Right renal cortex interstitium (tissue), 3 donors: ENCODE data around the gene WDFY3. TPM values are rescaled to one million over a fixed set of nuclear protein-coding genes. Genes with fewer than 3 reads are reported as not detected.

ENCODE experiments used
- DNase-seq, 3 donors: peaks; one replicate each; pipeline ENCODE4 v3.0.0-alpha.2; 2013; ENCODE audit warnings: low read depth in 3 of 3, low spot score in 2 of 3
- polyA plus RNA-seq, 3 donors: library from polyadenylated mRNA; unstranded; fragments of 120-200 nt; gene quantifications; one replicate each; pipeline ENCODE4 v1.2.1, GENCODE V29; 2013; ENCODE audit not compliant: insufficient read length in 3 of 3

Gene WDFY3
- polyA plus RNA-seq, 3 donors, result 49.5 to 54.0 (median 53.5) TPM

DNA sequence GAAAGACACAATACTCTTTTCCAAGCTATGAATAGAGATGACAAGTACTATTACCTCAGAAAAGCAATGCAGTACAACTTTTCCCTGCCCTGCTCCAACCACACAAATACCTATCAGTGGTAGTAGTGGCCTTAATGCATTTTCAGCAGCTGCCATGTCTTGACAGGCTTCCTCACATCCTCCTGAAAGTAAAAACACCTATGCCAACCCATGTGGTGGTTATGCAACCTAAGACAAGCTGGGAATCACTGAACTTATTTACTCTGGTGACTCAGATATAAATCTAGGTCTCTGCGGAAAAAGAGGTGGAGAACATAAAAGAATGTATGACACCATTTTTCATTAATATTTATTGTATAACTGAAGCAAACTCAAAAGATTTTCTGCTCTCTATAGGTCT, 14.5 kb downstream of the WDFY3 start:
- DNase-seq, result no peak

DNA sequence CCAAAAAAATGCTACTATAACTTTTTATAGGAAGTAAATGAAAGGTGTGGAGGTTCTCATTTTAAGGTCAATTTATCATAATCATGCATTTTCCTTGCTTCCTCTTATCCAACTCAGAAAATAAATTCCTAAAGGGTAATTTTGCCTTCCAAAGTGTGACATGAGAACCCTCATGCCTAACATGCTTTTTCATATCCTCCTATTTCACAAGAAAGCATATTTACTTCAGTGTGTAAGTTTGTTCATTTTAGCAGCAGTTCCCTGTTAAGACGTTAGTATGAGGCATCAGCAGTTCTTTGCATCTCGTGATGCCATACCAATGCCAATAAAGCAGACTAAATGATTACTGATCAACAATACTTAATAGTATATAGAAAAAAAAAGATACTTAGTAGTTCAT, 18.4 kb downstream of the WDFY3 start:
- no peak for DNase-seq

DNA sequence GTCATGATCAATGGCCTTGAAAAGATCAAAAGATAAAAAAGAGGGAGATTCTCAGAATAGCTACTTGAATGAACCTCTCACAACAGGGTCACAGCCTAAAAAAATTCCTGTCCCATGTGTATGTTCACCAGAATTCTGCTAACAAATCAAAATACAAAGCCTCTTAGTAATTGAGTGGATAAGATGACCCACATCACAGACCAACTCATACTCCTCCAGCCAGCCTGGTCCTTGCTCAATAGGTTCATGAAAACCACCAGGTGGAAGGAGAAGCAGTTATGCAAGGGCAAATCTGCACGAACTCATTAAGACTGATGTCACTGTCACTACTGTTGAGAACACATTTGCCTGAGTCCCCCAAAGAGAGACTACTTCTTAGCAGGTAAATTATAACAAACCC, 21.5 kb downstream of the WDFY3 start:
- no peak for DNase-seq

DNA sequence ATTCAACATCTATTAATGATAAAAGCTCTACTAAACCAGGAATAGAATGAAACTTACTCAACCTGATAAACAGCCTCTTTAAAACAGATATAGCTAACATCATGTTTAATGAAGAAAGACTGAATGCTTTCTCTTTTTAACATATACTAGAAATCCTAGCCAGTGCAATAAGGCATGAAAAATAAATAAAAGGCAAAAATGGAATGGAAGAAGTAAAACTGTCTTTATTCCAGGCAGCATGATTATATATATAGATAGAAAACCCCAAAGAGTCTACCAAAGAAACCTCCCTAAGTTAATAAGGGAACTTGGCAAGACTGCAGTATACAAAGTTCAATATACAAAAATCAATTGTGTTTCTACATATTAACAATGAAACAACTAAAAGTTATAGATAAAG, 25.5 kb downstream of the WDFY3 start:
- no peak for DNase-seq

DNA sequence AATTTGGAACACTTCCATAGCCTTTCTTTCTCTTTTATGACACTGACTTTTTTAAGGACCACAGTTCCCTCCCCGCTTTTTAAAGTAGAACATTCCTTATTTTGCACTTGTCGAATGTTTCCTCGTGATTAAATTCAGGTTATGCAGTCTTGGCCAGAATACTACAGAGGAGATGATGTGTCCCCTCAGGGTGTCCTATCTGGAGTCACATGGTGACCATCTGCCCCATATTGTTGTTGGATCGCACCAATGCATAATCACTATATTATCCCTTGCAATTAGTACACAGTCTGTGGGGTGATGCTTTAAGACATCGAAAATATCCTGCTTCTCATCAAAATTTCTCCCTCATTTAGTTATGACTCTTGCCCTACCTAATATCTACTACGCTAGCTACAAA, 27.4 kb downstream of the WDFY3 start:
- DNase-seq, result no peak

DNA sequence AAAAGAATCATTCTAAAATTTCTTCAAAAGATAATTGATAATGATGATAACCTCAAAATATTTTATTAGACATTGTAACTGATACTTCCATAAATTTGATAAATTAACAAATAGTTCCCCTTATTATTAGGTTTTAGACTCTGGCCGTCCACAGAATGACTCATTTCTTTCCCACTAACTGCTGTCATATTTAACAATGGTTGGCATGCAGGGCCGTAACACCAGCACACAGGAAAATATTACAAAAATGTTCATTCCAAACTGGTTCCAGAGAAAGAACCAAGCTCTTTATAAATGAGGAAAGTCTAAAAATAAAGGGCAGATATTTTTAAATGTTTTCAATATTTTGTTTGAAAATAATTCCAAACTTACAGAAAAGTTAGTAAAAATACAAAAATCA, 28.2 kb downstream of the WDFY3 start:
- no peak for DNase-seq

DNA sequence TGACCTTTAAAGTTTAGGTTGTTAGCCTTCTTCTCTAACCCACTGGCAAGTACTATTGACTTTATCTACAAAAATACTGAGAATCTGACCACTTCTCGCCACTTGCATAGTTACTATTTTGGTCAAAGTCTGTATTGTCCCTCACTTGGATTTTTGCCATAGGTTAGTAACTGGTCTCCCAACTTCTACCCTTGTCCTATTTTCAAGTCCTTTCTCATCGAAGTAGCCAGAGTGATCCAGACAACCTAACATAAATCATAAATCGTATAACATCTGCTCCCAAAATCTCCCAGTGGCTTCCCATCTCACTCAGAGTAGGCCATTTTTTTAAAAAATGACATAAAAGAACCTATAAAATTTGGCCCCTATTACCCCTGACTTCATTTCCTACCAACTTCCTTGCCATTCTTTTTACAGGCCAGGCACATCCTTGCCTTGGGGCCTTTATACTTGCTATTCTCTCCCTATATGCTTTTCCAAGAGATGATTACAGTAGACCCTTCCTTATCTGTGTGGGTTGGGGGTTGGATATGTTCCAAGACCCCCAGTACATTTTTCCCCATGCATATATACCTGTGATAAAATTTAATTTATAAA, 29.0 kb downstream of the WDFY3 start:
- no peak for DNase-seq

DNA sequence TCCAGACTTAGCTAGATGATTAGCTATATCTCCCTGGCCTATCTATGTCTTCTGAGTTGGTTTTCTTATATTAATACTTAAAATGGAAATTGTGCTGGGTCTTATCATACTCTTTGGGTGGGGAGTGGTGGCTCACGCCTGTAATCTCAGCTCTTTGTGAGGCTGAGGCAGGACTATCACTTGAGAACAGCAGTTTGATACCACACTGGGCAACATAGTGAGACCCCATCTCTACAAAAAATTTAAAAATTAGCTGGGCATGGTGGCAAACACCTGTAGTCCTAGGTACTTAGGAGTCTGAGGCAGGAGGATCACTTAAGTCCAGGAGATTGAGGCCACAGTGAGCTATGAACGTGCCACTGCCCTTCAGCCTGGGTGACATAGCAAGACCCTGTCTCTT, 30.4 kb downstream of the WDFY3 start:
- no peak for DNase-seq

DNA sequence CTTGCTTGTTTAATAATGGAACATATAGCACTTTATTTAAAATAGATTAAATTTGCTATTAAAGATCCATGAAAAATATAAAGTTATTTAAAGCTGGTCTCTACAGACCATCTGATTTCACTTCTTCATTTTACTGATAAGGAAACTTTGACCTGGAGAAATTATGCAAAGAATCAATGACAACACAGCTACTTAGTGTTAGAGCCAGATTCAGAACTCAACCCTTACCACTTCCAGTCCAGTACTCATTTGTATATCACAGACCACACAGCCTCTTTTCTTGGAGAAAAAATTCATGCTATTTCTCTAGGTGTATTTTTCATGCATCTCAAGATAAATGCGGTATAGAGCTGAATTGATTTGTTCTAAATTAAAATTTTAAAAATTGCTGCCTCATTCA, 34.0 kb downstream of the WDFY3 start:
- no peak for DNase-seq

DNA sequence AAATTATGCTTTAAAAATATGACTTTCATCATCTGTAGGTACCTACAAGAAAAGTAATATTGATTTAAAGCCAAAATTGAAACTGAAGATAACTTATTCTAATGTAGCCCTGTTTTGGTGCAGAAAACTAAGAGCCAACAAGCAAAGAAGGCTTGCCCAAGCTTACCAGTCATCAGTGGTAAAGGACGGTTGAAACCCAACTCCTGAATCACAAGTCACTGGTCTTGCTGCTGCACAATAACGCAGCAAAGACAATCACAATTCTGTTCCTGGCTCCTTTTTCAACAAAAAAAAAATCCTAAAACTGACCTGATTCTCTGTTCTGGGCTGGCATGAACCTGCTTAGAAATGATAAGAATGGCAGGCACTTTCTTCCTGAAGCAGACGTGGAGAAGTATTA, 34.5 kb downstream of the WDFY3 start:
- no peak for DNase-seq

DNA sequence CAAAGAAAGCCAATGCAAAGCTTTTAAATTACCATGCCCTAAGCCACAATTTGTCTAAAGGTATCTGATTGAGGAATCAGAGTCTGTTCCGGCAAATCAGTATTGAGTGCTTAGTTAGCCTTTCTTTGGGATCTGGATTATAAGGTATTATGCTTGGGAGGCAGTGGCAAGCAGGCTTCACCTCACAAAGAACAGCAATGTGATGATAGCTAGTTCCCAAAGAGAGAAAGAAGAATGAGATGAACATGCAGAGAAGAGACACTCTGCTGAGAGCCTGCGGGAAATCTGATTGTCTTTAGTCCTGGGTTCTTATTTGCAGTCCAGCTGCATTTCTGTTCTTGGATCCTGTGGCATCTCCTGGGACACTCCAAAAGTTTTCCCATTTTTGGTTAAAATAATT, 35.2 kb downstream of the WDFY3 start:
- DNase-seq, result no peak

DNA sequence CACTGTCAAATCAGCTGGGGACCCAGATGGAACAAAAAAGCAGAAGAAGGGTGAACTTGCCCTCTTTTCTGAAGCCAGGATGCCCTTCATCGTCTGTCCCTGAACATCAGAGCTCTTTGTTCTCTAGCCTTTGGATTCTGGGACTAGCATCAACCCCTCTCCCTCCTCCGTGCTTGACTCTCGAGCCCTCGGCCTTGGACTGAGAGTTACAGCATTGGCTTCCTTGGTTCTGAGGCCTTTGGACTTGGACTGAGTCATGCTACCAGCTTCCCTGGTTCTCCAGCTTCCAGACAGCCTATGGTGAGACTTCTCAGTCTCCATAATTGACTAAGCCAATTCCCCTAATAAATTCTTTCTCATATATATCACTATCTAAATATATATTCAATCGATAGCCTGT, 38.4 kb downstream of the WDFY3 start:
- DNase-seq, result no peak

DNA sequence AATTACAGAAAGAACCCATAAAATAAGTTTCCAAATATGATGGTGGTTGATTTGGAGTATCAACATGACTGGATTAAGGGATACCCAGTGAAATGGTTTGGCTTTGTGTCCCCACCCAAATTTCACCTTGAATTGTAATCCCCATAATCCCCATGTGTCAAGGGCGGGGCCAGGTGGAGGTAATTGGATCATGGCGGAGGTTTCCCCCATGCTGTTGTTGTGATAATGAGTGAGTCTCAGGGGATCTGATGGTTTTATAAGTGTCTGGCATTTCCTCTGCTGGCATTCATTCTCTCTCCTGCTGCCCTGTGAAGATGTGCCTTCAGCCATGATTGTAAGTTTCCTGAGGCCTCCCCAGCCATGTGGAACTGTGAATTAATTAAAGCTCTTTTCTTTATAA, 39.1 kb downstream of the WDFY3 start:
- DNase-seq, result no peak

DNA sequence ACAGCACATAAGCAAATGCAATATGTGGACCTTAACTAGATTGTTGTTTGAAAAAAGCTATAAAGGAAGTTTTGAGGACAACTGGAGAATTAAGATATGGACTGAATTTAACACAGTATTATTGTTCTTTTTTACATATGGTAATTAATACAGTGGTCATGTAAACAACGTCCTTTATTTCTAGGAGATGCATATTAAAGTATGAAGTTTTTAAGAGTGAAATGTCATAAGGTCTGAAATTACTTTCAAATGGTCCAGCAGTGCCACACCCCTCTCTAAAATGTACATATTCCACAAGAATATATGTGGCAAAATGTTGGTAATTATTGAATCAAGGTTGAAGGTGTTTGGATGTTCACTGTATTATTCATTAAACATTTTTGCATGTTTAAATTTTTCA, 40.9 kb downstream of the WDFY3 start:
- no peak for DNase-seq

DNA sequence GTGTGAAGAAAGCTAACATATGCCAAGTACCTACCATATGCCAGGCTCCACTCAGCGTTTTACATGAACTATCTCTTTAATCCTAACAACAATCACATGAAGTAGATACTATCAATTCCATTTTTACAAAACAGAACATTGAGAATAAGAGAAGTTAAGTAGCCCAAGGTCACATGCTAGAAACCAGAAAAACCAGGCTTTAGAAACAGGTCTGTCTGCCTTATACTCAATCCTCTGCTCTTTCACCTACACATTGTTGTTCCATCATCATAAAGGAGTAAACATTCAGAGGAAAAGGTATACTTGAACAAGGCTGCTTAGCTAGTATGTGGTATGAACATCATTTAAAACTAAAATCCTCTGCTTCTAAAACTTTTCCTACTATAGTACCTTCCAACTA, 42.1 kb downstream of the WDFY3 start:
- no peak for DNase-seq

DNA sequence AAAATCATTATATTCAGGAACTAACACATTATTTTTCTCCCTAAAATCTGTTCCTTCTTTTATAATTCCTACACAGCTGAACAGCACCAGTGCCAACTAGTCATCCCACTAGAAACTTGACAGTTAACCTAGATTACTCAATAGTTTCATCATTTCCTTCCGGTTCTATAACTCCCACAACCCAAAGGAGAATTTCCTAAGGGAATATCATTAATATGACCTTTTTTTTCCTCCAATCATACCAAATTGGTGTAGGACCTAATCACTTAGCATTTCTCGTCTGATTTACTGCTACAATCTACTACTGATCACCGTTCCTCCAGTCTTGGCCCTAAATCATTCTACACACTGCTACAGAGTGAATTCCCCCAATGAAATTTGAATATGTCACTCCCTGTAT, 45.9 kb downstream of the WDFY3 start:
- no peak for DNase-seq

DNA sequence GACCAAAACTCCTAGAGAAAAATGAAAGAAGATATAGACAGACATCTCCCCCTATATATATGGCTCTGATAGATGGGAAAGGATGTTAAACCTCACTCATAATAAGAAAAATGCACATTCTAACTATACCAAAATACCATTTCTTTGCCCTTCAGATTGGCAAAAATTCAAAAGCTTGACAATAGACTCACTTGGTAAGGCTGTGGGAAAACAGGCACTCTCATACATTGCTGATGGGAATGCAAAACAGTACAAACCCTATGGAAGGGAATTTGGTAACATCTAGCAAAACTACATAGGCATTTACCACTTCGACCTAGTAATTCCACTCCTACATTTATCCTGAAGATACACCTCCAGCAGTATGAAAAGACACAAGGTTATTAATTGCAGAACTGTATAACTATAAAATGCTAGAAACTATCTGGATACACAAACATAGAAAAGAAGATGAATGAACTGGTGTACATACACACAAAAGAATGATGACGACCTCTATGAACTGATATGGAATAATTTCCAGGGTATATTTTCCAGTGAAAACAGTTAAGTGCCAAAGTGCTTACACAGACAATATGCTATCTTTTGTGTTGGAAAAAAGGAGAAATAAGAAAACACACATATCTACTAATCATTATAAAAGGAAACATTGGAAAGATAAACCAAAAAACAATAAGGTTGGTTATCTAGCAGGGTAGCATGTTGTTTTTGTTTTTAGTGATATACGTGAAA, 48.5 kb downstream of the WDFY3 start:
- DNase-seq, result no peak

DNA sequence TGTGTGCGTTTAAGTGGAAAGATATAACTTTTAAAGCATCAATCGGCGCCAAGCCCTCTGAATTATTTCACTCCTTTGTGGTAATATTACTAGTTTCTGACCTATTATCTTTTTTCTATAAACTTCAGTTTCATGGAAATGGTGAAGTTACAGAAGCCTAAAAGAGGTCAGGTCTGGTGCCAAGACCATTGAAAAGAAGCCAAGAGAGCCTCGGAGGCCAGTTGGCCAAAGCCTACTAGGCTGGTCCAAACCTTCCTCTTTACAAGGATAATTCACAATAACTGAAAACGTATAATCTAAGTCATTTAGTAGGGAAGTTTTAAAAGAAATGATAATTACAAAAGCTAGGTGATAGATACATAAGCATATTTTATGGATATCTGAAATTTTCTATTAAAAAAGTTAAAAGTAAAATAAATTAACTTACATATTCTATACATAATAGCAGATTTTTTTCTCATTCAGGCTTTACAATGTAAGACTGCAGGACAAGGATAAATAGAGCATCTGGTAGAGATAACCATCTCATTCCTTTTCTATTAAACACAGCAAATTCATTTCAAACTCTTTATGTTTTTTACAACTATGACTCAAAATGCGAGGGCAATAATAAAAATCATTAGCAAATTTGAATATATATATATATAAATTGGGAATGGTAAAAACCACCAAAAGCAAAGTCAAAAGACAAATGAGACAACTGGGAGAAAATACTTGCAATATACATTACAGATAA, 49.2 kb downstream of the WDFY3 start:
- DNase-seq, result no peak

DNA sequence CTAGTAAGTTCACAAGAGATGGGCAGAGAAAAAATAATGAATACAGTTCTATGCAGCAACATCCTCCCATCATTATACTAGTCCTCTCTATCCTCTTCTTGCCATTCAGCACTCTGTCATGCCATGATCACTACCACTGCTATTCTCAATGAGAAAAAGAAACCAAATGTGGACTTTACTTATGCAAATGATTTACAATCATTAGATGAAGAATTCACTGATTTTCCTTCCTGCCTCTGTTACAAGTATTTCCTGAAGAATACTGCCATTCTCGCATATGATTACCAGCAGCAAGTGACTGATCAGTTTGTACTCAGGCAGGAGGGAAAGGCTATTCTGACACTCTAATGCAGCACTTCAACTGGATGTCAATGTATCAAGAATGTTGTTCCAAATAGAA, 50.3 kb downstream of the WDFY3 start:
- no peak for DNase-seq

DNA sequence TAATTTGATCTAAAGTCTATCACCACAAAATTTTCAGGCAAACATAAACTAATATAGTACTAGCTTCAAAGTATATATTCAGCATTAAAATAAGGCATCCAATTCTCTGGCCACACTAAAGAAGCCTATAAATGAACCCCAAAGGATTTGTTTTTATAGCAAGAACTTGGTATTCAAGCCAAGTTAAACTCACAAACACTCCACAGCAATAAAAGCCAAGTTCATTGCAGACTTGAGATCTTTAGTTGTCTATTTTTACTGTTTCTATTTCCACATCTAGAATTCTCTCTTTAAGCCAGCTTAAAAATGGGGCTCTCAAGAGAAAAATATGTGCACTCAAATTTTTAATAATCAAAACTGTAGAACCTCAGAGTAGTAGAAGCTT, 51.1 kb downstream of the WDFY3 start:
- DNase-seq, result no peak

DNA sequence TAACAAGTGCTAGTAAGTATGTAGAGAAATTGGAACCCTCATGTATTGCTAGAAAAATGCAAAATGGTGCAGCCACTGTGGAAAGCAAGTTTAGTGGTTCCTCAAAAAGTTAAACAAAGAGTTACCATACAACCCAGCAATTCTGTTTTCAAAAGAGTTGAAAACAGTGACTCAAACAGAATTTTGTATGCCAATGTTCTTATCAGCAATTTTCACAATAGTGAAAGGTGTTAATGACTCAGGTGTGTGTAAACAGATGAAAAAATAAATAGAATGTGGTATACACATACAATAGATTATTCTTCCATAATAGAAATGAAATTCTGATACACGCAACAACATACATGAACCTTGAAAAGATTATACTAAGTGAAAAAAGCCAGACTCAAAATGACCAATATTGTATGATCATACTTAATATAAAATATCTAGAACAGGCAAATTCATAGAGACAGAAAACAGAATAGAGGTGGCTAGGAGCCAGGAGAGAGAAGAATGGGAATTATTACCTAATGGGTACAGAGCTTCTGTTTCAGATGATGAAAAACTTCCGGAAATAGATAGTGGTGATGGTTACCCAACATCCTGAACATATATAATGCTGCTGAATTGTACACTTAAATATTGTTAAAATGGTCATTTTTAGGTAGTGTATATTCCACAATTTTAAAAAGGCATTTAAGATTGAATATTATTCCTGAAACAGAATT, 51.6 kb downstream of the WDFY3 start:
- DNase-seq, result no peak

DNA sequence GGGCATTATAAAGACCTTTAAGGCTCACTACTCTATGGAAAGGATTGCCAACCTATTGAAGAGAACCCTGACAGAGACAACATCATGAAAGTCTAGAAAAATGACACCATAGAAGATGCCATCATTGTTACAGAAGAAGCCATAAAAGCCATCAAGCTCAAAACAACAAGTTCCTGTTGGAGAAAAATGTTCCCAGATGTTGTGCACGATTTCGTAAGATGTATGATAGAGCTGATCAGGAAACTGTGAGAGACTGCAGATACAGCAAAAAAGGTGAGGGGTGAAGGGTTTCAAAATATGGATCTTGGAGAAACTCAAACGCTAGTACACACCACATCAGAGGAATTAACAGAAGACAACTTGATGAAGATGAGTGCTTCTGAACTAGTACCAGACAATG, 53.3 kb downstream of the WDFY3 start:
- DNase-seq, result no peak
